ENCODE results near the gene SOBP. TPM values are rescaled to one million over a fixed set of nuclear protein-coding genes. Genes with fewer than 3 reads are reported as not detected.
A peak's percentile ranks its signal among the peaks of the same experiment; 100 is the strongest.

The SOBP gene
- total and polyA plus RNA-seq, 2 donors (not counting 1 experiment from before 2014, with no cell fraction given) = 2.7 to 6.3 TPM

GRCh38 chr6:107653183-107653580 is 163.3 kb downstream of the SOBP start:
- H4K20me1 ChIP-seq (ENCODE audit: control insufficient read depth, extremely low read depth, insufficient read depth, low read length) = no peaks in the 10 kb centered on the region
- no peaks in the 10 kb centered on the region for H3K36me3 ChIP-seq (ENCODE audit: control insufficient read depth, insufficient read depth, low read length)
- no peak overlapping the region for H3K9ac ChIP-seq (ENCODE audit: insufficient read depth, low read length)
- H3K27ac ChIP-seq (ENCODE audit: insufficient read depth, low read length) = no peak overlapping the region
- H3K4me2 ChIP-seq (ENCODE audit: extremely low read depth, insufficient read depth, low read length) = no peak overlapping the region
- TF ChIP-seq CTCF (conservative IDR thresholded peaks at IDR 0.05 in 1 of 2, IDR thresholded peaks at IDR 0.05 in 1 of 2; ENCODE audit: low read depth in 1 of 2, low read length in 2 of 2) (no peak), EZH2 (IDR thresholded peaks at IDR 0.05; ENCODE audit: low read length, missing control alignments) (no peak)
- H2AFZ ChIP-seq (ENCODE audit: low read length) = no peak overlapping the region
- H3K27me3 ChIP-seq (ENCODE audit: control insufficient read depth, insufficient read depth, low read length) = no peaks in the 10 kb centered on the region
- H3K79me2 ChIP-seq (ENCODE audit: control insufficient read depth, insufficient read depth, low read length) = no peaks in the 10 kb centered on the region
- no peak overlapping the region for H3K4me3 ChIP-seq (replicated peaks in 1 of 4; ENCODE audit: control extremely low read depth in 1 of 4, insufficient read depth in 1 of 4, low read depth in 3 of 4, low read length in 4 of 4)
- no peak for DNase-seq (ENCODE audit: low read depth in 2 of 2)
- peaks cover 14% of the 10 kb centered on the region for H3K4me1 ChIP-seq (ENCODE audit: control insufficient read depth, extremely low read depth, insufficient read depth, low read length)
- no peaks in the 10 kb centered on the region for H3K9me3 ChIP-seq (ENCODE audit: control insufficient read depth, insufficient read depth, low read depth, low read length)

GRCh38 chr6:107653861-107654394 is 164.0 kb downstream of the SOBP start:
- no peak overlapping the region for H2AFZ ChIP-seq (ENCODE audit: low read length)
- H3K27ac ChIP-seq (ENCODE audit: insufficient read depth, low read length) = no peak overlapping the region
- H3K4me2 ChIP-seq (ENCODE audit: extremely low read depth, insufficient read depth, low read length) = no peak overlapping the region
- H3K36me3 ChIP-seq (ENCODE audit: control insufficient read depth, insufficient read depth, low read length) = no peaks in the 10 kb centered on the region
- H3K9ac ChIP-seq (ENCODE audit: insufficient read depth, low read length) = no peak overlapping the region
- H3K4me3 ChIP-seq (replicated peaks in 1 of 4; ENCODE audit: control extremely low read depth in 1 of 4, insufficient read depth in 1 of 4, low read depth in 3 of 4, low read length in 4 of 4) = no peak overlapping the region
- H3K9me3 ChIP-seq (ENCODE audit: control insufficient read depth, insufficient read depth, low read depth, low read length) = no peaks in the 10 kb centered on the region
- no peaks in the 10 kb centered on the region for H3K79me2 ChIP-seq (ENCODE audit: control insufficient read depth, insufficient read depth, low read length)
- peaks cover 14% of the 10 kb centered on the region for H3K4me1 ChIP-seq (ENCODE audit: control insufficient read depth, extremely low read depth, insufficient read depth, low read length)
- H4K20me1 ChIP-seq (ENCODE audit: control insufficient read depth, extremely low read depth, insufficient read depth, low read length) = no peaks in the 10 kb centered on the region
- TF ChIP-seq CTCF (conservative IDR thresholded peaks at IDR 0.05 in 1 of 2, IDR thresholded peaks at IDR 0.05 in 1 of 2; ENCODE audit: low read depth in 1 of 2, low read length in 2 of 2) = no peak
- no peak for TF ChIP-seq EZH2 (IDR thresholded peaks at IDR 0.05; ENCODE audit: low read length, missing control alignments)
- DNase-seq (ENCODE audit: low read depth in 2 of 2) = peak in 1 of 2 donors; percentile 14
- no peaks in the 10 kb centered on the region for H3K27me3 ChIP-seq (ENCODE audit: control insufficient read depth, insufficient read depth, low read length)

- no peak for DNase-seq (ENCODE audit: low read depth in 2 of 2)
- Histone ChIP-seq H3K4me2 (ENCODE audit: extremely low read depth, insufficient read depth, low read length) (no peak overlapping the region), H2AFZ (ENCODE audit: low read length) (no peak overlapping the region), H3K27me3 (ENCODE audit: control insufficient read depth, insufficient read depth, low read length) (no peaks in the 10 kb centered on the region), H3K27ac (ENCODE audit: insufficient read depth, low read length) (no peak overlapping the region), H4K20me1 (ENCODE audit: control insufficient read depth, extremely low read depth, insufficient read depth, low read length) (no peaks in the 10 kb centered on the region), H3K9ac (ENCODE audit: insufficient read depth, low read length) (no peak overlapping the region), H3K9me3 (ENCODE audit: control insufficient read depth, insufficient read depth, low read depth, low read length) (no peaks in the 10 kb centered on the region), H3K36me3 (ENCODE audit: control insufficient read depth, insufficient read depth, low read length) (no peaks in the 10 kb centered on the region), H3K4me3 (replicated peaks in 1 of 4; ENCODE audit: control extremely low read depth in 1 of 4, insufficient read depth in 1 of 4, low read depth in 3 of 4, low read length in 4 of 4) (no peak overlapping the region), H3K79me2 (ENCODE audit: control insufficient read depth, insufficient read depth, low read length) (no peaks in the 10 kb centered on the region), H3K4me1 (ENCODE audit: control insufficient read depth, extremely low read depth, insufficient read depth, low read length) (peaks cover 14% of the 10 kb centered on the region)
- TF ChIP-seq EZH2 (IDR thresholded peaks at IDR 0.05; ENCODE audit: low read length, missing control alignments) (no peak), CTCF (conservative IDR thresholded peaks at IDR 0.05 in 1 of 2, IDR thresholded peaks at IDR 0.05 in 1 of 2; ENCODE audit: low read depth in 1 of 2, low read length in 2 of 2) (no peak)
Observed at GRCh38 chr6:107654764-107655163, 164.8 kb downstream of the SOBP start.
